ENCODE measurements around the gene COL20A1. TPM values are rescaled to one million over a fixed set of nuclear protein-coding genes. Genes with fewer than 3 reads are reported as not detected.
"Not testable (repeated sequence)": the region's sequence is repeated elsewhere in the genome, so short reads cannot be mapped to it uniquely, and the experiment has no call there.

Gene COL20A1
- polyA plus RNA-seq, 2 of the 4 experiments (the other 2 are of a cell fraction) = 0.21 to 0.93 TPM

GRCh38 chr20:63334356-63334755 is 41.4 kb downstream of the COL20A1 start (continued):
- no peak for TF ChIP-seq ATOH8 (CRISPR knock-in tag; IDR thresholded peaks at IDR 0.05; ENCODE audit: low read depth)
- TF ChIP-seq JUN (IDR thresholded peaks at IDR 0.05) = no peak
- TF ChIP-seq CHD2 (IDR thresholded peaks at IDR 0.05; ENCODE audit: low read length, partially characterized antibody) = no peak

- POLR2A ChIA-PET; ATAC-seq; H3K27ac ChIP-seq; FAIRE-seq; H3K4me3 ChIP-seq; H3K4me1 ChIP-seq; DNase-seq (ENCODE audit: low read depth in 1 of 2, low spot score in 1 of 2); H3K4me2 ChIP-seq: not testable (repeated sequence)
- 85% methylated on average over 4 of the region's 9 CpGs for WGBS (ENCODE audit: missing lambda C conversion rate)
- CTCF ChIA-PET = interaction anchor here (1.2 to 1.5 kb wide), 4 partner anchors 11 to 112 kb away, joined by 3 to 5 read pairs (median 4); no protein-coding TSS in a partner anchor
- H3K9me3 ChIP-seq = peaks cover 14% of the 10 kb centered on the region; the same call in 2 of the 3 replicates
Measured at GRCh38 chr20:63335060-63335459, 42.1 kb downstream of the COL20A1 start.

- no peak overlapping the region for H3K4me3 ChIP-seq
- H3K9me3 ChIP-seq = peaks cover 14% of the 10 kb centered on the region; the same call in 2 of the 3 replicates
- DNase-seq (ENCODE audit: low read depth in 1 of 2, low spot score in 1 of 2) = no peak
- H3K4me2 ChIP-seq = no peak overlapping the region
- no peak overlapping the region for H3K27ac ChIP-seq
- WGBS (ENCODE audit: missing lambda C conversion rate) = 48% methylated on average over 9 of the region's 9 CpGs
- TF ChIP-seq RARB (CRISPR knock-in tag; IDR thresholded peaks at IDR 0.05) = no peak
- TF ChIP-seq HES2 (IDR thresholded peaks at IDR 0.05) = no peak
- no peak for TF ChIP-seq CBX8 (IDR thresholded peaks at IDR 0.05)
- no peak for TF ChIP-seq ZNF302 (CRISPR knock-in tag; IDR thresholded peaks at IDR 0.05)
- no peak for TF ChIP-seq ZC3H11A (IDR thresholded peaks at IDR 0.05)
- no peak for TF ChIP-seq NR3C1 (IDR thresholded peaks at IDR 0.05)
- no peak for TF ChIP-seq MAFK (IDR thresholded peaks at IDR 0.05; ENCODE audit: partially characterized antibody)
- TF ChIP-seq RCOR1 (IDR thresholded peaks at IDR 0.05; ENCODE audit: low read depth, low read length) = no peak
- TF ChIP-seq EHF (CRISPR knock-in tag; IDR thresholded peaks at IDR 0.05) = no peak
- TF ChIP-seq EHMT2 (IDR thresholded peaks at IDR 0.05; ENCODE audit: low read depth) = no peak
- FAIRE-seq = no peak
- CTCF ChIA-PET = interaction anchor here (1.2 to 1.3 kb wide), 3 partner anchors 26 to 112 kb away, joined by 3 to 5 read pairs (median 4); no protein-coding TSS in a partner anchor
- POLR2A ChIA-PET = no interaction called here
- no peaks in the 10 kb centered on the region for H3K4me1 ChIP-seq
- no peak for ATAC-seq
Measured at GRCh38 chr20:63335711-63336110, 42.7 kb downstream of the COL20A1 start.

- no peak for ATAC-seq
- DNase-seq (ENCODE audit: low read depth in 1 of 2, low spot score in 1 of 2) = no peak
- no peak overlapping the region for H3K4me2 ChIP-seq
- ChIA-PET POLR2A (no interaction called here), CTCF (no interaction called here)
- no peak for TF ChIP-seq EP300 (IDR thresholded peaks at IDR 0.05)
- TF ChIP-seq POLR2A (IDR thresholded peaks at IDR 0.05; ENCODE audit: low read length) = 0 out of 2 replicates have a peak, but pooled peaks have one; percentile 21
- no peak overlapping the region for H3K4me3 ChIP-seq
- WGBS (ENCODE audit: missing lambda C conversion rate) = 77% methylated on average over 29 of the region's 29 CpGs
- no peak overlapping the region for H3K27ac ChIP-seq
- no peaks in the 10 kb centered on the region for H3K4me1 ChIP-seq
- H3K9me3 ChIP-seq = peaks cover 14% of the 10 kb centered on the region; the same call in 2 of the 3 replicates
- FAIRE-seq = no peak
Measured at GRCh38 chr20:63336232-63336752, 43.3 kb downstream of the COL20A1 start.

GRCh38 chr20:63337786-63338420 is 44.9 kb downstream of the COL20A1 start:
- ChIA-PET POLR2A (no interaction called here), CTCF (interaction anchor here (1.0 to 1.1 kb wide), 4 partner anchors 27 to 114 kb away, joined by 3 to 4 read pairs (median 3); no protein-coding TSS in a partner anchor)
- TF ChIP-seq E2F6 (IDR thresholded peaks at IDR 0.05; ENCODE audit: borderline replicate concordance, low read depth) (no peak), NR3C1 (IDR thresholded peaks at IDR 0.05) (no peak)
- no peak overlapping the region for H3K4me2 ChIP-seq
- ATAC-seq (no peak; a peak in 1 of 6 replicates), FAIRE-seq (no peak), DNase-seq (ENCODE audit: low read depth in 1 of 2, low spot score in 1 of 2) (no peak)
- no peak overlapping the region for H3K4me3 ChIP-seq
- H3K4me1 ChIP-seq = no peaks in the 10 kb centered on the region
- no peak overlapping the region for H3K27ac ChIP-seq
- peaks cover 5% of the 10 kb centered on the region; the same call in 1 of the 3 replicates for H3K9me3 ChIP-seq
- WGBS (ENCODE audit: missing lambda C conversion rate) = 55% methylated on average over 12 of the region's 12 CpGs

Data from A549 (cell line).